Vagina (tissue), 2 donors: ENCODE data around the gene MAML2. TPM values are rescaled to one million over a fixed set of nuclear protein-coding genes. Genes with fewer than 3 reads are reported as not detected.

Experiments used
- DNase-seq, 2 donors: peaks; one replicate each; pipeline ENCODE4 v3.0.0-alpha.2; 2017; ENCODE audit errors: extremely low spot score in 2 of 2
- H3K27ac ChIP-seq: fragments of 200-600 bp; sonication (generic); one replicate; pipeline ENCODE4 v1.5.1; 2019
- H3K27me3 ChIP-seq: fragments of 200-600 bp; sonication (generic); one replicate; pipeline ENCODE4 v1.5.1; 2019
- H3K36me3 ChIP-seq, 2 donors: fragments of 200-600 bp; sonication (generic); one replicate each; pipeline ENCODE4 v1.5.1; 2017 to 2019
- H3K4me1 ChIP-seq: fragments of 200-600 bp; sonication (generic); one replicate; pipeline ENCODE4 v1.5.1; 2019
- H3K4me3 ChIP-seq, 2 donors: fragments of 200-600 bp; sonication (generic); 1 replicate in 1 of 2; 2 replicates in 1 of 2; pipeline ENCODE4 v1.5.1; 2016 to 2019
- H3K9me3 ChIP-seq: fragments of 200-600 bp; sonication (generic); one replicate; pipeline ENCODE4 v1.5.1; 2019
- CTCF ChIP-seq, 3 experiments: fragments of 450-650 bp in 2 of 3; fragments of 200-600 bp in 1 of 3; sonication (generic) in 1 of 3; IDR thresholded peaks; one replicate each; pipeline ENCODE4 v1.5.1; 2017 to 2019; ENCODE audit warnings: antibody characterized with exemption in 3 of 3, mild to moderate bottlenecking in 2 of 3, moderate library complexity in 2 of 3
- POLR2A ChIP-seq, 2 donors: fragments of 450-650 bp; IDR thresholded peaks; one replicate each; pipeline ENCODE4 v1.6.1; 2017; ENCODE audit warnings: antibody characterized with exemption in 2 of 2, mild to moderate bottlenecking in 2 of 2, moderate library complexity in 2 of 2
- POLR2AphosphoS5 ChIP-seq, 2 donors: sonication (generic); formaldehyde crosslinking; IDR thresholded peaks; one replicate each; pipeline ENCODE4 v1.9.0; 2017; ENCODE audit warnings: antibody characterized with exemption in 2 of 2, mild to moderate bottlenecking in 2 of 2, low read depth in 1 of 2; ENCODE audit not compliant: insufficient read depth in 1 of 2
- intact Hi-C: fragments of 100-400 bp; cut with DNase I; formaldehyde crosslinking; loops from one replicate; pipeline ENCODE4 v1.15.1; 2023
- total RNA-seq: library from RNA; depleted of rRNA; stranded (reverse); fragments of >200 nt; gene quantifications from one replicate; pipeline ENCODE4 v1.2.3, GENCODE V29; 2016

The MAML2 gene
- total RNA-seq, 1 donor from 2014 or later, result 36.3 TPM

GRCh38 chr11:96112192-96113128, 230.5 kb downstream of the MAML2 start:
- intact Hi-C loops, result no loop called here
- Histone ChIP-seq H3K4me1 (peaks cover 30% of the 10 kb centered on the region), H3K36me3 (no peaks in the 10 kb centered on the region), H3K27ac (peak overlapping the region; percentile 70), H3K4me3 (no peak overlapping the region), H3K9me3 (no peaks in the 10 kb centered on the region), H3K27me3 (no peaks in the 10 kb centered on the region)
- no peak for DNase-seq
- TF ChIP-seq POLR2A (IDR thresholded peaks at IDR 0.05) (no peak), POLR2AphosphoS5 (IDR thresholded peaks at IDR 0.05; ENCODE audit: insufficient read depth in 1 of 2, low read depth in 1 of 2) (no peak), CTCF (IDR thresholded peaks at IDR 0.05) (no peak)

- intact Hi-C loops, result no loop called here
- Histone ChIP-seq H3K4me1 (peaks cover 30% of the 10 kb centered on the region), H3K27me3 (no peaks in the 10 kb centered on the region), H3K9me3 (no peaks in the 10 kb centered on the region), H3K27ac (no peak overlapping the region), H3K4me3 (no peak overlapping the region), H3K36me3 (no peaks in the 10 kb centered on the region)
- no peak for DNase-seq
- TF ChIP-seq POLR2A (IDR thresholded peaks at IDR 0.05), result no peak
- TF ChIP-seq POLR2AphosphoS5 (IDR thresholded peaks at IDR 0.05; ENCODE audit: insufficient read depth in 1 of 2, low read depth in 1 of 2), result no peak
- no peak for TF ChIP-seq CTCF (IDR thresholded peaks at IDR 0.05)
Observed at GRCh38 chr11:96111308-96111707, 231.7 kb downstream of the MAML2 start.

GRCh38 chr11:96110302-96110701, 232.7 kb downstream of the MAML2 start:
- no peak overlapping the region for H3K4me3 ChIP-seq
- H3K27me3 ChIP-seq, result no peaks in the 10 kb centered on the region
- no peaks in the 10 kb centered on the region for H3K36me3 ChIP-seq
- no peak for TF ChIP-seq POLR2AphosphoS5 (IDR thresholded peaks at IDR 0.05; ENCODE audit: insufficient read depth in 1 of 2, low read depth in 1 of 2)
- no peak for TF ChIP-seq POLR2A (IDR thresholded peaks at IDR 0.05)
- TF ChIP-seq CTCF (IDR thresholded peaks at IDR 0.05), result no peak
- H3K4me1 ChIP-seq, result peaks cover 34% of the 10 kb centered on the region
- no peak for DNase-seq
- no peaks in the 10 kb centered on the region for H3K9me3 ChIP-seq
- no peak overlapping the region for H3K27ac ChIP-seq
- intact Hi-C loops, result no loop called here

- Histone ChIP-seq H3K9me3 (no peaks in the 10 kb centered on the region), H3K27me3 (no peaks in the 10 kb centered on the region), H3K27ac (no peak overlapping the region), H3K4me3 (no peak overlapping the region), H3K36me3 (no peaks in the 10 kb centered on the region), H3K4me1 (peaks cover 34% of the 10 kb centered on the region)
- intact Hi-C loops, result no loop called here
- no peak for DNase-seq
- no peak for TF ChIP-seq POLR2A (IDR thresholded peaks at IDR 0.05)
- TF ChIP-seq POLR2AphosphoS5 (IDR thresholded peaks at IDR 0.05; ENCODE audit: insufficient read depth in 1 of 2, low read depth in 1 of 2), result no peak
- no peak for TF ChIP-seq CTCF (IDR thresholded peaks at IDR 0.05)
Observed at GRCh38 chr11:96109331-96110030, 233.5 kb downstream of the MAML2 start.
